Transverse colon (tissue), 4 donors: ENCODE data around the gene CPZ. TPM values are rescaled to one million over a fixed set of nuclear protein-coding genes. Genes with fewer than 3 reads are reported as not detected.

ENCODE experiments used
- DNase-seq: peaks from one replicate; pipeline ENCODE4 v3.0.0-alpha.2; 2019
- H3K27ac ChIP-seq, 4 donors: fragments of 200-600 bp; sonication (generic); 2 replicates each; pipeline ENCODE4 v1.5.1; 2016 to 2018; ENCODE audit warnings: inconsistent platforms in 4 of 4
- H3K27me3 ChIP-seq: fragments of 200-600 bp; sonication (generic); 2 replicates; pipeline ENCODE4 v1.5.1; 2017; ENCODE audit warnings: inconsistent platforms
- H3K36me3 ChIP-seq, 4 donors: fragments of 200-600 bp; sonication (generic); 2 replicates each; pipeline ENCODE4 v1.5.1; 2017 to 2019; ENCODE audit warnings: inconsistent platforms in 4 of 4
- H3K4me1 ChIP-seq, 4 donors: fragments of 200-600 bp; sonication (generic); 2 replicates each; pipeline ENCODE4 v1.5.1; 2017 to 2020; ENCODE audit warnings: inconsistent platforms in 4 of 4
- H3K4me3 ChIP-seq, 4 donors: fragments of 200-600 bp; sonication (generic); 1 replicate in 1 of 4; 2 replicates in 3 of 4; pipeline versions ENCODE4 v1.5.1 to v1.6.1; 2017 to 2019; ENCODE audit warnings: inconsistent platforms in 4 of 4
- H3K9me3 ChIP-seq, 2 donors: fragments of 200-600 bp; sonication (generic); 2 replicates each; pipeline ENCODE4 v1.5.1; 2017 to 2019; ENCODE audit warnings: inconsistent platforms in 2 of 2
- CTCF ChIP-seq, 5 experiments: fragments of 200-600 bp in 3 of 5; fragments of 450-650 bp in 2 of 5; sonication (generic) in 3 of 5; IDR thresholded peaks; 1 replicate in 2 of 5; 2 replicates in 3 of 5; pipeline ENCODE4 v1.5.1; 2016 to 2017; ENCODE audit warnings: antibody characterized with exemption in 5 of 5, inconsistent platforms in 3 of 5, mild to moderate bottlenecking in 2 of 5, moderate library complexity in 1 of 5
- EP300 ChIP-seq: sonication (generic); formaldehyde crosslinking; IDR thresholded peaks from one replicate; pipeline ENCODE4 v1.6.1; 2017; ENCODE audit warnings: antibody characterized with exemption, low read depth
- POLR2A ChIP-seq: fragments of 450-650 bp; IDR thresholded peaks from one replicate; pipeline ENCODE4 v1.6.1; 2016; ENCODE audit warnings: antibody characterized with exemption, mild to moderate bottlenecking, moderate library complexity
- POLR2AphosphoS5 ChIP-seq, 3 donors: sonication (generic); formaldehyde crosslinking; IDR thresholded peaks; one replicate each; pipeline ENCODE4 v1.6.1; 2016; ENCODE audit warnings: antibody characterized with exemption in 3 of 3
- WGBS, 2 donors: methylation state at CpG; one replicate each; pipeline ENCODE4 v1.1.5; 2018; ENCODE audit warnings: low coverage in 1 of 2; 5-methylcytosine and 5-hydroxymethylcytosine counted together
- in situ Hi-C, 4 donors: fragments of 200-750 bp; cut with MboI; loops; one replicate each; pipeline versions ENCODE4 v1.15.0 to v1.15.1; 2017; ENCODE audit warnings: low sequenced_read_pairs in 3 of 4, low pct_ligation_motif_present in 1 of 4, low pct_unique_long_range_greater_than_20kb in 1 of 4
- intact Hi-C: fragments of 100-400 bp; cut with DNase I; formaldehyde crosslinking; loops from one replicate; pipeline ENCODE4 v1.15.1; 2023; ENCODE audit warnings: low total_unique reads
- total RNA-seq, 4 donors: library from RNA; depleted of rRNA; stranded (reverse); fragments of >200 nt; gene quantifications; one replicate each; pipeline ENCODE4 v1.1.0, GENCODE V29; 2016

CPZ gene
- total RNA-seq, 4 donors from 2014 or later: 0.96 to 2.1 TPM; not detected in 2

GRCh38 chr4:8570201-8570600 lies 22.4 kb upstream of the CPZ start:
- intact Hi-C loops (no loop called here), in situ Hi-C loops (no loop called here)
- Histone ChIP-seq H3K27ac (no peak overlapping the region), H3K4me1 (no peaks in the 10 kb centered on the region), H3K4me3 (no peak overlapping the region), H3K36me3 (no peaks in the 10 kb centered on the region), H3K9me3 (no peaks in the 10 kb centered on the region), H3K27me3 (peaks cover under 1% of the 10 kb centered on the region)
- TF ChIP-seq EP300 (no peak), POLR2A (no peak), CTCF (IDR thresholded peaks at IDR 0.05) (no peak), POLR2AphosphoS5 (IDR thresholded peaks at IDR 0.05) (no peak)
- no peak for DNase-seq
- WGBS, 2 donors: 85 to 86% methylated on average over 1 of the region's 1 CpG

GRCh38 chr4:8571702-8572685 lies 20.6 kb upstream of the CPZ start:
- WGBS, 2 donors: 75% methylated on average over 6 of the region's 6 CpGs; no CpG with 5 or more reads in 1 of the 2 donors
- H3K9me3 ChIP-seq: no peaks in the 10 kb centered on the region
- no peaks in the 10 kb centered on the region for H3K36me3 ChIP-seq
- H3K4me3 ChIP-seq: no peak overlapping the region
- no peak for DNase-seq
- intact Hi-C loops: no loop called here
- H3K27me3 ChIP-seq: no peaks in the 10 kb centered on the region
- H3K4me1 ChIP-seq: no peaks in the 10 kb centered on the region
- in situ Hi-C loops: no loop called here
- TF ChIP-seq CTCF (IDR thresholded peaks at IDR 0.05): no peak
- no peak overlapping the region for H3K27ac ChIP-seq

GRCh38 chr4:8573266-8573665 lies 19.3 kb upstream of the CPZ start:
- Histone ChIP-seq H3K27ac (no peak overlapping the region), H3K4me1 (no peaks in the 10 kb centered on the region), H3K27me3 (no peaks in the 10 kb centered on the region), H3K9me3 (no peaks in the 10 kb centered on the region), H3K36me3 (no peaks in the 10 kb centered on the region), H3K4me3 (no peak overlapping the region)
- in situ Hi-C loops (no loop called here), intact Hi-C loops (no loop called here)
- no peak for TF ChIP-seq EP300
- TF ChIP-seq CTCF (IDR thresholded peaks at IDR 0.05): no peak
- no peak for TF ChIP-seq POLR2AphosphoS5 (IDR thresholded peaks at IDR 0.05)
- TF ChIP-seq POLR2A: no peak
- 85 to 100% methylated on average over 1 to 5 of the region's 5 CpGs for WGBS, 2 donors
- DNase-seq: no peak

GRCh38 chr4:8574796-8575370 lies 17.7 kb upstream of the CPZ start:
- H3K4me3 ChIP-seq: no peak overlapping the region
- H3K27ac ChIP-seq: no peak overlapping the region
- in situ Hi-C loops: loop anchor here in 2 of 4 donors (25.0 kb wide), 2 partner anchors 113 to 338 kb away; no protein-coding TSS in a partner anchor
- WGBS, 2 donors: 84% methylated on average over 5 of the region's 5 CpGs; no CpG with 5 or more reads in 1 of the 2 donors
- no peaks in the 10 kb centered on the region for H3K4me1 ChIP-seq
- TF ChIP-seq CTCF (IDR thresholded peaks at IDR 0.05): no peak
- no peak for TF ChIP-seq POLR2A
- no peak for TF ChIP-seq POLR2AphosphoS5 (IDR thresholded peaks at IDR 0.05)
- no peak for TF ChIP-seq EP300
- no peaks in the 10 kb centered on the region for H3K36me3 ChIP-seq
- DNase-seq: no peak
- peaks cover 11% of the 10 kb centered on the region for H3K27me3 ChIP-seq
- H3K9me3 ChIP-seq: no peaks in the 10 kb centered on the region
- intact Hi-C loops: no loop called here
